NCI-H128 (cell line): Measurements from ENCODE around the gene FOXD2.
A peak's percentile ranks its signal among the peaks of the same experiment; 100 is the strongest.

Experiments
- DNase-seq: peaks from one replicate; lab custom pipeline; 2025; ENCODE audit not compliant: unreplicated experiment; lab: John Stamatoyannopoulos, UW

The FOXD2 gene

GRCh38 chr1:47416319-47417169 is 21.3 kb upstream of the FOXD2 start:
- no peak for DNase-seq

- no peak for DNase-seq
These were observed 20.4 kb upstream of the FOXD2 start for GRCh38 chr1:47417170-47418044.

GRCh38 chr1:47418122-47418521 is 19.7 kb upstream of the FOXD2 start:
- DNase-seq, result no peak

GRCh38 chr1:47418681-47419325 is 19.0 kb upstream of the FOXD2 start:
- DNase-seq, result no peak

- DNase-seq, result no peak
These were observed 17.3 kb upstream of the FOXD2 start for GRCh38 chr1:47420547-47420946.

- no peak for DNase-seq
These were observed 14.0 kb upstream of the FOXD2 start for GRCh38 chr1:47423872-47424271.

- peak; percentile 70 for DNase-seq
These were observed 13.4 kb upstream of the FOXD2 start for GRCh38 chr1:47424336-47424982.

GRCh38 chr1:47431534-47431933 is 6.3 kb upstream of the FOXD2 start:
- DNase-seq, result no peak

- DNase-seq, result peak; percentile 41
These were observed 5.5 kb upstream of the FOXD2 start for GRCh38 chr1:47432071-47433036.

GRCh38 chr1:47433037-47433421 is 4.8 kb upstream of the FOXD2 start:
- DNase-seq, result no peak

- no peak for DNase-seq
These were observed 4.3 kb upstream of the FOXD2 start for GRCh38 chr1:47433477-47434050.

- no peak for DNase-seq
These were observed 3.6 kb upstream of the FOXD2 start for GRCh38 chr1:47434051-47434842.

GRCh38 chr1:47435506-47436303 is 2.1 kb upstream of the FOXD2 start:
- DNase-seq, result no peak

GRCh38 chr1:47436304-47436978 is 1.4 kb upstream of the FOXD2 start:
- DNase-seq, result peak; percentile 41

- DNase-seq, result no peak
These were observed 831 bp upstream of the FOXD2 start for GRCh38 chr1:47436979-47437446.

GRCh38 chr1:47438165-47439016 is 547 bp downstream of the FOXD2 start:
- DNase-seq, result no peak
